ENCODE measurements around the gene TCEA2.

Gene TCEA2

GRCh38 chr20:64108731-64109681 is 46.0 kb downstream of the TCEA2 start:
- Histone ChIP-seq H3K36me3 (ENCODE audit: control insufficient read depth, insufficient read depth, low read length) (no peaks in the 10 kb centered on the region), H3K23ac (ENCODE audit: low read length) (no peak overlapping the region), H2BK120ac (ENCODE audit: low read depth, low read length) (no peak overlapping the region), H2BK5ac (ENCODE audit: low read length) (no peak overlapping the region), H3K9ac (ENCODE audit: low read length) (no peak overlapping the region), H2BK15ac (replicated peaks; ENCODE audit: low read depth) (no peak overlapping the region), H3K56ac (ENCODE audit: low read length) (no peak overlapping the region), H4K8ac (ENCODE audit: low read depth, low read length) (no peak overlapping the region), H3K4me2 (ENCODE audit: low read length) (no peak overlapping the region), H3K4me1 (ENCODE audit: control insufficient read depth, low read depth, low read length) (no peaks in the 10 kb centered on the region), H3K27me3 (ENCODE audit: insufficient read depth, low read length, poor library complexity) (no peaks in the 10 kb centered on the region), H2AK5ac (ENCODE audit: low read length) (no peak overlapping the region), H3K27ac (ENCODE audit: low read depth, low read length) (no peak overlapping the region), H3K4ac (ENCODE audit: low read depth, low read length) (no peak overlapping the region), H3K79me1 (ENCODE audit: low read length) (no peaks in the 10 kb centered on the region), H3K4me3 (ENCODE audit: low read length) (no peak overlapping the region), H3K18ac (ENCODE audit: low read length) (no peak overlapping the region), H4K5ac (ENCODE audit: low read length) (no peak overlapping the region), H3K79me2 (ENCODE audit: control insufficient read depth, insufficient read depth, low read length) (no peaks in the 10 kb centered on the region)
- WGBS (ENCODE audit: extremely low coverage, insufficient coverage, low lambda C conversion rate) = no CpG with 5 or more reads among the region's 26 CpGs
- no peak for DNase-seq

DNA sequence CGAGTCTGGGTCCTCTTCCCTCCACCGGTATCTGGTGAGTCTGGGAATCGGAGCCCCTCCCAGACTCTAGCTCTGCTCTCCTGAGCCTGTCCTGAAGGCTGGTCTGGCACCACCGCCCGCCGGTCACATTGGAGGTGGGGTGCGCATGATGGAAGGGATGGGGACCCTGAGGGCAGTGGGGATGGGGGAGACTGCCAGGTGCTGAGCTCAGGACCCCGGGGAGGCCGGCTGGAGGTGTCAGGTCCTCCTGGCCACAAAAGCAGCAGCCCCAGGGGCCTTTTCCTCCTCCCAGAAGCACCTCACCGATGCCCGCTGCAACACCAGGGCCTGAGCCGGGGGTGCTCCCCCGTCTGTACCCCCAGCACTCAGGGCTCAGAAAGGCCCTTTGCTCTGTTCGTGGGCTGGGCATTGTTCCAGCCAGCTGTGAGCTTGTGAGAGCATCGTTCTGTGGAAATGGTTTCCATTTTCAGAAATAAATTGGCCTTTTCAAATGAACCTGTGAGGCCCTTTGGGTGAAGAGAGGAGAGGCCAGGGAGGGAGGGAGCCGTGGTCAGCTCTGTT is 46.9 kb downstream of the TCEA2 start:
- H2BK120ac ChIP-seq (ENCODE audit: low read depth, low read length) = no peak overlapping the region
- no peaks in the 10 kb centered on the region for H3K79me2 ChIP-seq (ENCODE audit: control insufficient read depth, insufficient read depth, low read length)
- no peak overlapping the region for H2BK15ac ChIP-seq (replicated peaks; ENCODE audit: low read depth)
- no peak overlapping the region for H4K8ac ChIP-seq (ENCODE audit: low read depth, low read length)
- H3K4me2 ChIP-seq (ENCODE audit: low read length) = no peak overlapping the region
- no peak overlapping the region for H4K5ac ChIP-seq (ENCODE audit: low read length)
- H3K27me3 ChIP-seq (ENCODE audit: insufficient read depth, low read length, poor library complexity) = no peaks in the 10 kb centered on the region
- H3K18ac ChIP-seq (ENCODE audit: low read length) = no peak overlapping the region
- no peak overlapping the region for H3K4me3 ChIP-seq (ENCODE audit: low read length)
- no peak overlapping the region for H3K4ac ChIP-seq (ENCODE audit: low read depth, low read length)
- H3K9ac ChIP-seq (ENCODE audit: low read length) = no peak overlapping the region
- H3K56ac ChIP-seq (ENCODE audit: low read length) = no peak overlapping the region
- H3K23ac ChIP-seq (ENCODE audit: low read length) = no peak overlapping the region
- H2AK5ac ChIP-seq (ENCODE audit: low read length) = no peak overlapping the region
- no peaks in the 10 kb centered on the region for H3K4me1 ChIP-seq (ENCODE audit: control insufficient read depth, low read depth, low read length)
- H3K27ac ChIP-seq (ENCODE audit: low read depth, low read length) = no peak overlapping the region
- no CpG with 5 or more reads among the region's 16 CpGs for WGBS (ENCODE audit: extremely low coverage, insufficient coverage, low lambda C conversion rate)
- no peaks in the 10 kb centered on the region for H3K79me1 ChIP-seq (ENCODE audit: low read length)
- H3K36me3 ChIP-seq (ENCODE audit: control insufficient read depth, insufficient read depth, low read length) = no peaks in the 10 kb centered on the region
- H2BK5ac ChIP-seq (ENCODE audit: low read length) = no peak overlapping the region
- DNase-seq = no peak

DNA sequence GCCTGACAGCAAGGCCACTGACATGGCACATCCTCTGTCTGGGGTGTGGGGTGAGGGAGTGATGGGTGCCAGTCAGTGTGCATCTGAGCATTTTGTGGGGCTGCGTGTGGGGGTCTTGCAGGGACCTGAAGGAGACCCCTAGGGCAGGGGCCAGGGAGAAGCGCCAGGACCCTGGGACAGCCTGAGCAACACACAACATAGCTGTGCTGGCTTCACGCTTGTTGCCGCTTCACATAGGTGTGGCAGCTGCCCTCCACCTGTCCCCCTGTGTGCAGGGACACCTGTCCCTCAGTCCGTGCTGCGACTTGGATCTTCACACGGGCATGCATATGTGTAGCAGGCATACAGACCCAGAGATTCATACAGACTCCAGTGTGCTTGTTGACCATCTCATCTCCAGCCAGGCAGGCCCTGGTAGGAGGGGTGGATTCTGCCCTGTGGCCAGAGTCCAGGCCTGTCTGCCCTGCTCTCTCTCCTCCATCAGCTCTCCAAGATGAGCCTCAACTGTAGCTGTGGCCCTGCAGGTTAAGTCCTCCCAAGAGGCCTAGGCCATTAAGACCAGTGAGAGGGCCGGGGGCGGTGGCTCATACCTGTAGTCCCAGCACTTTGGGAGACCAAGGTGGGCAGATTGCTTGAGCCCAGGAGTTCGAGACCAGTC is 47.5 kb downstream of the TCEA2 start:
- no peak overlapping the region for H2BK15ac ChIP-seq (replicated peaks; ENCODE audit: low read depth)
- no peak for DNase-seq
- H4K8ac ChIP-seq (ENCODE audit: low read depth, low read length) = no peak overlapping the region
- no peaks in the 10 kb centered on the region for H3K79me1 ChIP-seq (ENCODE audit: low read length)
- H3K9ac ChIP-seq (ENCODE audit: low read length) = no peak overlapping the region
- WGBS (ENCODE audit: extremely low coverage, insufficient coverage, low lambda C conversion rate) = no CpG with 5 or more reads among the region's 10 CpGs
- H2BK120ac ChIP-seq (ENCODE audit: low read depth, low read length) = no peak overlapping the region
- H3K27me3 ChIP-seq (ENCODE audit: insufficient read depth, low read length, poor library complexity) = no peaks in the 10 kb centered on the region
- H3K4me3 ChIP-seq (ENCODE audit: low read length) = no peak overlapping the region
- no peak overlapping the region for H2AK5ac ChIP-seq (ENCODE audit: low read length)
- no peaks in the 10 kb centered on the region for H3K79me2 ChIP-seq (ENCODE audit: control insufficient read depth, insufficient read depth, low read length)
- H2BK5ac ChIP-seq (ENCODE audit: low read length) = no peak overlapping the region
- no peaks in the 10 kb centered on the region for H3K4me1 ChIP-seq (ENCODE audit: control insufficient read depth, low read depth, low read length)
- H3K18ac ChIP-seq (ENCODE audit: low read length) = no peak overlapping the region
- H3K23ac ChIP-seq (ENCODE audit: low read length) = no peak overlapping the region
- H3K27ac ChIP-seq (ENCODE audit: low read depth, low read length) = no peak overlapping the region
- no peaks in the 10 kb centered on the region for H3K36me3 ChIP-seq (ENCODE audit: control insufficient read depth, insufficient read depth, low read length)
- H4K5ac ChIP-seq (ENCODE audit: low read length) = no peak overlapping the region
- no peak overlapping the region for H3K4me2 ChIP-seq (ENCODE audit: low read length)
- H3K4ac ChIP-seq (ENCODE audit: low read depth, low read length) = no peak overlapping the region
- H3K56ac ChIP-seq (ENCODE audit: low read length) = no peak overlapping the region

DNA sequence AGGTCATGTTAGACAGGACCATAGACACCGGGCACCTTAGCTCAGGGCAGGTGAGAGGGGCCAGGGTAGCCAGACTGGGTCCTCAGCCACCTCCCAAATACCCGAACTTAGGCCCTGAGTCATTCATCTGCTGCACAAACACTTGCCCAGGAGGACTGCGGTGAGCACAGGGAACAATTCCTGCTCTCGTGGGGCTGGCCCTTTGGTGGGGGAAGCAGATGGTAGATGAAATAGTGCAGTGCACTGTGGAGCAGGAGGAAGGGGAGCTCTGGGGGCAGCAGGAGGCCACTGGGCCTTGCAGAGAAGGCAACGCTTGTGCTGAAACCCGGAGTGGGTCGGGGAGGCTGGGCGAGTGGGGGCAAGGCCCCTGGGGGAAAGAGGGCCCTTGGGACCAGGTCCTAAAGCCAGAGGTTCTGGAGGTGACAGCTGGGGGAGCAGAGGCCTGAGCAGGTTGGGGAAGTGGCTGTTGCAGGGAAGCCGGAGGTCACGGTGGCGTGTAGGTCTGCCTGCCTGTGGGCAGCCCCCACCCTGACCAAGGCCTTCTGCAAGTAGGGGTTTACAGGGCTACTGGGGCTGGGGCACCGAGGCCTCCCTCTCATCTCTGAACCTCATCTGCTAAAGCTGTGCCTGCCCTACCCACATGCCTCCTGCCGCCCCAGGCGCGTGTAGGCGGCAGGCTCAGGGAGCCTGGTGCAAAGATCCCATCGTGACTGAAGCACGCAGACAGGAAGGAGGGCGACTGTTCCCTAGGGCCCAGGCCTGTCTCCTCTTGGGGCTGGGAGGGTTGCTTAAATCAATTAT is 49.0 kb downstream of the TCEA2 start:
- Histone ChIP-seq H2AK5ac (ENCODE audit: low read length) (no peak overlapping the region), H3K23ac (ENCODE audit: low read length) (no peak overlapping the region), H4K5ac (ENCODE audit: low read length) (no peak overlapping the region), H3K18ac (ENCODE audit: low read length) (no peak overlapping the region), H3K9ac (ENCODE audit: low read length) (no peak overlapping the region), H3K27me3 (ENCODE audit: insufficient read depth, low read length, poor library complexity) (no peaks in the 10 kb centered on the region), H2BK15ac (replicated peaks; ENCODE audit: low read depth) (no peak overlapping the region), H3K27ac (ENCODE audit: low read depth, low read length) (no peak overlapping the region), H3K4me3 (ENCODE audit: low read length) (no peak overlapping the region), H3K56ac (ENCODE audit: low read length) (no peak overlapping the region), H3K79me1 (ENCODE audit: low read length) (no peaks in the 10 kb centered on the region), H3K4me1 (ENCODE audit: control insufficient read depth, low read depth, low read length) (no peaks in the 10 kb centered on the region), H4K8ac (ENCODE audit: low read depth, low read length) (no peak overlapping the region), H3K4ac (ENCODE audit: low read depth, low read length) (no peak overlapping the region), H3K4me2 (ENCODE audit: low read length) (no peak overlapping the region), H3K79me2 (ENCODE audit: control insufficient read depth, insufficient read depth, low read length) (no peaks in the 10 kb centered on the region), H2BK5ac (ENCODE audit: low read length) (no peak overlapping the region), H2BK120ac (ENCODE audit: low read depth, low read length) (no peak overlapping the region), H3K36me3 (ENCODE audit: control insufficient read depth, insufficient read depth, low read length) (no peaks in the 10 kb centered on the region)
- no peak for DNase-seq
- no CpG with 5 or more reads among the region's 19 CpGs for WGBS (ENCODE audit: extremely low coverage, insufficient coverage, low lambda C conversion rate)

DNA sequence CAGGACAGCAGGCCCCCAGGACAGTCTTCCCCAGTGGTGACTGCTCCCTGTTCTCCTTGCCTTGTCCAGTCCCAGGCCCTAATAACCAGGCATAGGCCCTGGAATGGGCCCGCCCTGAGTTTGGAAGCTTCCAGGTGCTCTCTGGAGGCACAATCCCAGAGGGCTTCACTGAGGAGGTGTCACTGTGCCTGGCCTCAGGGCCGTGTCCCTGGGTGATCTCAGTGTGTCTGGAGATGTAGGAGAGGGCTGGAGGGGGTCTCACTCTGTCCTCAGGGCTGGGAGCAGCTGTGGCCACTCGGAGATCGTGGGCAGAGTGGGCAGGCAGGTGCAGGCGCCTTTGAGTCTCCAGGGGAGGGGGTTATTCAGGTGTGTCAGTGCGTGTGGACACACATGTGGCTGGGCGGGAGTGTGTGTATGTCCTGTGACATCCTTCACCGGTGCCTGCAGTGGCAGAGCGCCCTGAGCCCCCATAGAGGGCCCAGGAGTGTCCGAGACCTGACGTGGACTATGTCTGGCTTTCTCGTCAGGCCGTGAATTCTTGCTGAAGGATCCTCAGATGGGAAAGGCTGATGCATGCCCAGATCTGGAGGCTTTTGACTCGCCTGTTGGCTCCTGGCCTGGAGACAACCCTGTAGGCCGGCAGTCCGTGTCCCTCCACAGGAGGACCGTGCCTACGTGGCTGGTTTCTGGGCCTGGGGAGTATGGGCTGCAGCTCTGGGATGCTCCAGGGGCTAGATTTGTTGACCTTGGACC is 49.9 kb downstream of the TCEA2 start:
- Histone ChIP-seq H3K4ac (ENCODE audit: low read depth, low read length) (no peak overlapping the region), H4K8ac (ENCODE audit: low read depth, low read length) (no peak overlapping the region), H3K18ac (ENCODE audit: low read length) (no peak overlapping the region), H3K27ac (ENCODE audit: low read depth, low read length) (no peak overlapping the region), H3K79me1 (ENCODE audit: low read length) (no peaks in the 10 kb centered on the region), H3K79me2 (ENCODE audit: control insufficient read depth, insufficient read depth, low read length) (no peaks in the 10 kb centered on the region), H3K9ac (ENCODE audit: low read length) (no peak overlapping the region), H2BK15ac (replicated peaks; ENCODE audit: low read depth) (no peak overlapping the region), H3K36me3 (ENCODE audit: control insufficient read depth, insufficient read depth, low read length) (no peaks in the 10 kb centered on the region), H2BK5ac (ENCODE audit: low read length) (no peak overlapping the region), H3K56ac (ENCODE audit: low read length) (no peak overlapping the region), H2BK120ac (ENCODE audit: low read depth, low read length) (no peak overlapping the region), H3K23ac (ENCODE audit: low read length) (no peak overlapping the region), H4K5ac (ENCODE audit: low read length) (no peak overlapping the region), H3K27me3 (ENCODE audit: insufficient read depth, low read length, poor library complexity) (no peaks in the 10 kb centered on the region), H3K4me3 (ENCODE audit: low read length) (no peak overlapping the region), H2AK5ac (ENCODE audit: low read length) (no peak overlapping the region), H3K4me2 (ENCODE audit: low read length) (no peak overlapping the region), H3K4me1 (ENCODE audit: control insufficient read depth, low read depth, low read length) (no peaks in the 10 kb centered on the region)
- no peak for DNase-seq
- WGBS (ENCODE audit: extremely low coverage, insufficient coverage, low lambda C conversion rate) = no CpG with 5 or more reads among the region's 18 CpGs
